Stimulated activated CD8-positive, alpha-beta memory T cell treated with anti-CD3 and anti-CD28 coated beads, Interleukin-2, amount 100 ng/mL, for 48 hours (primary cell): ENCODE results near the gene MAJIN.

ENCODE experiments used
- DNase-seq, 2 donors: peaks; one replicate each; pipeline ENCODE4 v3.0.0-alpha.2; 2020; ENCODE audit warnings: low read depth in 2 of 2

The MAJIN gene

DNA sequence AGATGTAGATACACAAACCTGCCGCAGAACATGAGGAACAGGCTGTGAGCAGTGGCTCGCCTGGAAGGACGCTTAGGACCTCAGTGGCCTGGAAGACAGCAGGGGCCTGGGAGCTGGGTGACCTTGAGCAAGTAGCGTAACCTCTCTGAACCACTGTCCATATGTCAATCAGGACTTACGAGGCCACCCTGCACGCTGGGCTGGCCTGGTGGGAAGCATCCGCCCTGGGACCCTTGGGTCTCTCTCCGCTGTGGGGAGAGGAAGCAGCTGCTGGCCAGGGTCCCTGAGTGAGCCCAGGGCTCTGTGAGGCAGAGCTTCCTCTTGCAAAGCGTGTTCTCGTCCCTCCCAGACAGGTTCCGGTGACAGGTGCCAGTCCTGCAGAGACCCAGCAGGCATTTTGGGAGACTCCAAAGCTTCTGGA lies 79.5 kb downstream of the MAJIN start:
- DNase-seq = no peak

DNA sequence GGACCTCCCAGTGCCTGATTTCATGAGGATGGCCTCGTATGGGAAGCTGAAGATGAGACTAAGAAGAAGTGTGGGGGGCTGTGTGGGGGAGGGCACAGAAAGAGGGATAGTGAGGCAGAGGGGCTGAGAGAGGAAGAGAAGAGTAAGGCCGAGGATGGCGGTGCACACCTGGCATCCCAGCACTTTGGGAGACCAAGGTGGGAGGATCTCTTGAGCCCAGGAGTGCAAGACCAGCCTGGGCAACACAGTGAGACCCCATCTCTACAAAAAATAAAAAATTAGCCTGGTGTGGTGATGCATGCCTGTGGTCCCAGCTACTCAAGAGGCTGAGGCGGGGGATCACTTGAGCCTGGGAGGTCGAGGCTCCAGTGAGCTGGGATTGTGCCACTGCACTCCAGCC lies 80.0 kb downstream of the MAJIN start:
- no peak for DNase-seq

DNA sequence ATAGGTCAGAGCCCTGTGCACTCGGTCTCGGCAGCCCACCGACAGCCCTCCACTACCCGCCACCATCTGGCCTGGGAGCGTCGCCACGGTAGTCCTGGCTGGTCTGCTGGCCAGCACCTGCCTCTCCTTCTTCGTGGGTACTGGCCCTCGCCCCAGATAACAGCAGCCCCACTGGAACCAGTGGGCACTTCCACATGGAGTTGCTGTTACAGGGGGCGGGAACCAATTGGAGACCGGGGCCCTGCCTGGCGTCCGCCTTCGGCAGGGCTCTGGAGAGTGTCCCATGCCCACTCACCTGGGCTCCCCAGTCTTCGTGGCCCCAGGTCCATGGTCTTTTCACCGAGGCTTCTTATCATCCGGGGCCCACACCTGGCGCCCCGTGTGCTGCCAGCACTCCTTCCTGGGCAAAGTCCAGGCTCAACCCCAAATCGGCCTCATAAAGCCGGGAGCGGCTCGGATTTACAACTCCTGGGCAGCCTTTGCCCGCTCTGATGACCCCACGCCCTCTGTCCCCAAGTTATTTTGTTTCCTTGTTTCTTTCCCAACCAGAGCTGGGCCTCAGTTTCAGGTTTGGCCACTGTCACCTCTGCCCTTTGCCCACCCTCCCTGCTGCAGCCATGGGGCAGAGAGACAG lies 80.6 kb downstream of the MAJIN start:
- no peak for DNase-seq

DNA sequence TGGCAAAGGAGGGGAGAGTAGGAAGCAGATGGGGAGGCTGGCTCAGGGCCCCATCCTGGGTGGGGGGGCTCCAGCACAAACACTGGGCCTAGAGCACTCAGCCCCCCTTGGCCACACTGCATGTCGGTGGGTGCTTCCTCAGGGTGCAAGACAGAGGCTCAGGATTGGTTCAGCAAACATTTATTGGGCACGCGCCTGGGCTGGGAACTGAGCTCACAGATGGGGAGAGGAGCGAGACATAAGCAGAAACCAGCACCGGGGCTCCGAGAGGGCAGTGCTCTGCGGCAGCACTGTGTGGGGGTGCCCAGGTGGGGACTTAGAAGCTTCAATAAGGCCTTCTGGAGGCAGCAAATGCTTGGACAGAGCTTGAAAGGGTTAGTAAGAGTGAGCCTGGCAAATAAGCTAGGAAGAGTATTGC lies 81.4 kb downstream of the MAJIN start:
- no peak for DNase-seq

DNA sequence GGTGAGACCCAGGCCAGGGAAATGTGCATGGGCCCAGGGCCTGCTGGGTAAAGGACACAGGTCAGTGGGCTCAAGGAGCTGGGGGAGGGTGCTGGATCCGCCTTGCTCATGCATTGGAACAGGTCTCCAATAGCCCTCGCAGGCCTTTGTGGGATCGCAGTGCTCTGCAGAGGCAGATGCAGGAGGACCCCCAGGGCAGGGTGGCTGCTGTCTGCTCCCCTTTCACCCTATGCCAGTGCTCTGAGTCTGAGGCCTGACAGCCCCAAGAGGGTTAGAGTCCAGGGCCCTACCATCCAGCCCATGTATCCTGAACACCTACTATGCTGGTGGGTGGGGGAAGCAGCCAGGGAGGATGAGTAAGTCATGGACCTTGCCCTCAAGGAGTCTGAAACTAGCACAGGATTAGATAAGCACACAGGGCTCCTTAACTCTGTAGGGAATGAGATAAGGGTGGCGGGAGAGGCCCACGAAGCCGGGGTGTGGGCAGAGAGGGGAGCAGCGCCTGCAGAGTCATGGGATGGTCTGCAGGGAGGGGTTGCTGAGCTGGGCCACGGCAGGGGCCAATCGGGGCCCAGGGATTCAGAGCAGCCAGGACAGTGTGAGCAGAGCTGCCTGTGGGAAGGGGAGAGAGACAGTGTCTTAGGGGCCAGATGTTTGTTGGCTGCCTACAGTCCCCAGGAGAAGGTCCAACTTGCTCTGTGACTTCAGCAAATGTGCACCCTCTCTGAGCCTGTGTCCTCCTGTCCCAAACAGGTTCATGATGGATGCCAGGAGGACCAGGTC lies 83.0 kb downstream of the MAJIN start:
- no peak for DNase-seq

DNA sequence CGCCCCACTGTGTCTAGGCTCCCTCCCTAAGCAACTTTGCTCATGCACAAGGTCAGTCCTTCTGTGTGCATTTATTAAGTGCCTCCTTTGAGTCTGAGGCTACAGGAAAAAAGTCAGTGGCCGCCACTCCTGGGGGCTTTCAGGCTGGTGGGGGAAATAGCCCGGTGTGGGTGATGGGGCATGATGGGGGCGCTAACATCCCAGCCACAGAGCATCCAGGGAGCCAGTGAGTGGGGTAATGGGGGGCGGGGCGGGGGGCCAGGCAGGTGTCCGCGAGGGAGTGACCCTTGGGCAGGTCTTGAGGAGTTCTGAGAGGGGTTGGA lies 83.5 kb downstream of the MAJIN start:
- no peak for DNase-seq
